GM23248 (cell line): Measurements from ENCODE around the gene LRRC49. TPM values are rescaled to one million over a fixed set of nuclear protein-coding genes. Genes with fewer than 3 reads are reported as not detected.

Experiments used
- DNase-seq: peaks from one replicate; pipeline ENCODE4 v3.0.0-alpha.2; 2015
- H2AFZ ChIP-seq: fragments of 200-600 bp; sonication (generic); 2 replicates; pipeline ENCODE4 v1.6.1; 2016; ENCODE audit warnings: antibody characterized with exemption
- H3F3A ChIP-seq: fragments of 200-600 bp; sonication (generic); 2 replicates; pipeline ENCODE4 v1.6.1; 2016; ENCODE audit warnings: mild to moderate bottlenecking, antibody characterized with exemption, mixed run types; ENCODE audit not compliant: insufficient read depth
- H3K27ac ChIP-seq: fragments of 200-600 bp; sonication (generic); 2 replicates; pipeline ENCODE4 v1.5.1; 2016; ENCODE audit warnings: mild to moderate bottlenecking
- H3K27me3 ChIP-seq: fragments of 200-600 bp; sonication (generic); replicated peaks from 2 replicates; pipeline ENCODE4 v1.6.1; 2016; ENCODE audit warnings: mild to moderate bottlenecking; ENCODE audit not compliant: insufficient read depth
- H3K36me3 ChIP-seq: fragments of 200-600 bp; sonication (generic); 2 replicates; pipeline ENCODE4 v1.6.1; 2016; ENCODE audit warnings: low read depth, mild to moderate bottlenecking
- H3K4me1 ChIP-seq: fragments of 200-600 bp; sonication (generic); 2 replicates; pipeline ENCODE4 v1.6.1; 2016; ENCODE audit warnings: mild to moderate bottlenecking; ENCODE audit not compliant: insufficient read depth
- H3K4me2 ChIP-seq: fragments of 200-600 bp; sonication (generic); one replicate; pipeline ENCODE4 v1.6.1; 2016; ENCODE audit warnings: mild to moderate bottlenecking; ENCODE audit not compliant: unreplicated experiment
- H3K4me3 ChIP-seq: fragments of 200-600 bp; sonication (generic); 2 replicates; pipeline ENCODE4 v1.5.1; 2016; ENCODE audit warnings: mild to moderate bottlenecking
- H3K79me2 ChIP-seq: fragments of 200-600 bp; sonication (generic); 2 replicates; pipeline ENCODE4 v1.6.1; 2016; ENCODE audit warnings: mild to moderate bottlenecking; ENCODE audit not compliant: insufficient read depth
- H3K9ac ChIP-seq: fragments of 200-600 bp; sonication (generic); 2 replicates; pipeline ENCODE4 v1.6.1; 2016; ENCODE audit warnings: mild to moderate bottlenecking
- H3K9me2 ChIP-seq: fragments of 200-600 bp; sonication (generic); 2 replicates; pipeline ENCODE4 v1.6.1; 2016; ENCODE audit warnings: mixed run types, mild to moderate bottlenecking, moderate library complexity; ENCODE audit not compliant: insufficient read depth
- H3K9me3 ChIP-seq: fragments of 200-600 bp; sonication (generic); one replicate; pipeline ENCODE4 v1.6.1; 2017; ENCODE audit warnings: low read depth
- H4K20me1 ChIP-seq: fragments of 200-600 bp; sonication (generic); 2 replicates; pipeline ENCODE4 v1.6.0; 2016; ENCODE audit not compliant: insufficient read depth
- EZH2 ChIP-seq: fragments of 200-600 bp; sonication (generic); IDR thresholded peaks from 2 replicates; pipeline ENCODE4 v1.6.1; 2018; ENCODE audit warnings: antibody characterized with exemption, mild to moderate bottlenecking; ENCODE audit not compliant: insufficient read depth, poor library complexity, severe bottlenecking
- EZH2phosphoT487 ChIP-seq: fragments of 200-600 bp; sonication (generic); IDR thresholded peaks from 2 replicates; pipeline ENCODE4 v1.6.1; 2018; ENCODE audit warnings: antibody characterized with exemption, moderate library complexity, mild to moderate bottlenecking, low read depth; ENCODE audit not compliant: insufficient read depth
- WGBS, 2 experiments: methylation state at CpG; one replicate each; pipeline ENCODE4 v1.1.6; 2015 to 2017; ENCODE audit warnings: low lambda C conversion rate in 2 of 2, low coverage in 1 of 2; ENCODE audit errors: missing lambda C conversion rate in 2 of 2; 5-methylcytosine and 5-hydroxymethylcytosine counted together
- in situ Hi-C: fragments of 300-500 bp; cut with MboI; formaldehyde crosslinking; loops from 2 replicates; pipeline ENCODE4 v1.15.0; 2020
- polyA plus RNA-seq: library from polyadenylated mRNA; unstranded; fragments of >200 nt; fragmentation: Nextera tagmentation; extraction: Ambion mirVana; gene quantifications from 2 replicates; pipeline ENCODE4 v1.2.1, GENCODE V29; 2016
- total RNA-seq: library from RNA; depleted of rRNA; stranded (reverse); fragments of >200 nt; shearing (Covaris generic); gene quantifications from 2 replicates; pipeline ENCODE4 v1.2.3, GENCODE V29; 2014

LRRC49 gene
- total and polyA plus RNA-seq, 2 experiments from 2014 or later, result 7.6 to 10.3 TPM

DNA sequence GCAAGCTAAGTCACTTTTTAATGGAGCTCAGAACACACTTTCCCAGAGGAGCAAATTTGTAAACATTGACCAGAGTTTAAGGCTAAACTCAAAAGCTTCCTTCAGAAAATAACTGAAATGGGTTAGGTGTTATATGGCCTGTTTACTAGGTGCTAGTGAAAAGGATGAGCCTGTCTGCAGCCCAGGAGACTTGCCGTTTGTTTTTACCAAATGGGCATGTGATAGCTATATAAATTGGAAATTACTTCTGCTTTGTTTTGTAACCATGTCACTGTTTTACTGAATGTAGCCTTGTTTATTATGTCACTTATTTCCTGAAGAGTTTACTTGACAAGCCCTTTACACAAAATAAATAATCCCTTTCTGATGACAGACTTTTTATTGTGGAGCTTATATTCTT, 113.3 kb downstream of the LRRC49 start:
- Histone ChIP-seq H3K4me2 (no peak overlapping the region), H3K27me3 (no peaks in the 10 kb centered on the region), H3K9me2 (no peaks in the 10 kb centered on the region), H3K4me1 (peaks cover 20% of the 10 kb centered on the region), H3K36me3 (no peaks in the 10 kb centered on the region), H3K9me3 (no peaks in the 10 kb centered on the region), H3K79me2 (no peaks in the 10 kb centered on the region), H2AFZ (no peak overlapping the region), H3K9ac (no peak overlapping the region), H3K4me3 (no peak overlapping the region), H4K20me1 (no peaks in the 10 kb centered on the region), H3K27ac (no peak overlapping the region), H3F3A (peaks cover 15% of the 10 kb centered on the region; the same call in 1 of the 2 replicates)
- WGBS, 2 experiments, result 100% methylated on average over 1 of the region's 1 CpG
- TF ChIP-seq EZH2phosphoT487 (no peak), EZH2 (no peak)
- in situ Hi-C loops, result loop anchor here (10.0 kb wide), 1 partner anchor 439 kb away; no protein-coding TSS in a partner anchor
- no peak for DNase-seq

DNA sequence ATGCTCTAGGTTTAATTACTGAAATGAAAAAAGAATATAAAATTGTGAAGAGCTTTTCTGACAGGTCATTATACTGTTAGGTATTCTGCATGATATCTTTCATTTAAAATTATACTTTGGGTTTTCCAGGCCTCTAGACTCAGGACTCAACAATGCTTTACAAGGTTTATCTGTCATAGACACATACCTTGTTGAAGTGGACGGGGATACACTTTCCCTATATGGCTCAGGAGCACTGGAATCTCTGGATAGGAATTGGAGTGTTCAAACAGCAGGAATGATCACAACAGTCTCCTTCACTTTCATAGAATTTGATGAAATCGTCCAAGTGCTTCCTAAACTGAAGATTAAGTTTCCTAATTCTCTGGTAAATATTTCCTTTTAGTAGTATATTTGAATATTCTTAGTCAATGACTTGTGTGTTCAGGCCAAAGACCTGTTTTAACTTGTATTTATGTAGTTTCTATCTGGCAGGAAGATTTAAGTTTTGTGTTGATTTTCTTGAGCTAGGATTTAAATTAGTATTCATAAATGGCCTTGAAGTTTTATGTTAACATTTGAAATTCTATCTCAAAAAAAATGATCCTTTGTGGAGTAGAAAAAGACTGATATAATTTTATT, 115.7 kb downstream of the LRRC49 start:
- H3K9me3 ChIP-seq, result no peaks in the 10 kb centered on the region
- no peaks in the 10 kb centered on the region for H3K36me3 ChIP-seq
- no peaks in the 10 kb centered on the region for H3K9me2 ChIP-seq
- H2AFZ ChIP-seq, result no peak overlapping the region; the same call in 1 of the 2 replicates
- H3K4me1 ChIP-seq, result peaks cover 18% of the 10 kb centered on the region
- H3K79me2 ChIP-seq, result no peaks in the 10 kb centered on the region
- in situ Hi-C loops, result loop anchor here (10.0 kb wide), 1 partner anchor 436 kb away; no protein-coding TSS in a partner anchor
- no peak overlapping the region for H3K4me3 ChIP-seq
- H3K27me3 ChIP-seq, result no peaks in the 10 kb centered on the region
- H3K27ac ChIP-seq, result no peak overlapping the region
- H3K4me2 ChIP-seq, result no peak overlapping the region
- no peak for DNase-seq
- peaks cover 6% of the 10 kb centered on the region; the same call in 1 of the 2 replicates for H3F3A ChIP-seq
- no peak for TF ChIP-seq EZH2
- no peak for TF ChIP-seq EZH2phosphoT487
- 58 to 77% methylated on average over 2 of the region's 2 CpGs for WGBS, 2 experiments
- H4K20me1 ChIP-seq, result no peaks in the 10 kb centered on the region
- H3K9ac ChIP-seq, result no peak overlapping the region

DNA sequence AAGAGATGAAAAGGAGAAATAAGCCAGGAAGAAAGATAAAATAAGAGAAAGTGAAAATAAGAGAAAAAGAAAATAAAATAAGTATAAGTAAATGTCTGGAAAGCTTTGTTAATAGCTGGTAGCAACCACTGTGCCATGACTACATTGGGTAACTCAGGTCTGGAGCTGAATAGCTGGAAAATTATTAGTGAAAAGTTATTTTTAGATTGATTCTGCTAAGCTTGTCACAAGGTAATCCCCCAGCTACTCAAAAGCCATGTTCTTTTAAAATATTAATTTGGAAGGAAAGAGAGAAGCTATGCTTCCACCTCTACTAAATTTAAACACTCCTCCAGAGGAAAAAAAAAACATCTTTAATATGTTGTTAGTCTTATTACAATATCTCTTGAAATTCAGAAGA, 117.8 kb downstream of the LRRC49 start:
- Histone ChIP-seq H3K9me2 (no peaks in the 10 kb centered on the region), H3K36me3 (no peaks in the 10 kb centered on the region), H3K4me3 (no peak overlapping the region), H3K27ac (no peak overlapping the region), H3F3A (no peaks in the 10 kb centered on the region), H3K79me2 (no peaks in the 10 kb centered on the region), H2AFZ (no peak overlapping the region), H3K9me3 (no peaks in the 10 kb centered on the region), H3K9ac (no peak overlapping the region), H3K4me1 (peaks cover 13% of the 10 kb centered on the region), H4K20me1 (no peaks in the 10 kb centered on the region), H3K4me2 (no peak overlapping the region), H3K27me3 (no peaks in the 10 kb centered on the region)
- DNase-seq, result no peak
- no peak for TF ChIP-seq EZH2phosphoT487
- no peak for TF ChIP-seq EZH2
- in situ Hi-C loops, result no loop called here

DNA sequence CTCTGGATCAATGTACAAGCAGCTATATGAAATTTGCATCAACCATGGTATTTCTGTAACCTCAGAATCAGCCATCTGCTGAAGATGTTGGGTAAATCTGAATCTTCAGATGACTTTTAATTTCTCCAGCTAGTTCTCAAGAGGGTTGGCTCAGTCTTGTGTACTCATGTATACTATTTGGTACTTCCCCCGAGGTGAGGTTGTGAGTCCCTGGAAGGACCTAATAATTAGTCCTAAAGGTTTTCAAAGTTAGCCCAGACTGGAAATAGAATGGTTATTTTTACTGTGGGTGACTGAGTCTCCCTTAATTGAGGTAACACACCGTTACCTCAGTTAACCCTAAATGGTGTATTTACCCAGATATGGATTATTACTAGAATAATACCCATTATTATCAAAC, 118.4 kb downstream of the LRRC49 start:
- no peaks in the 10 kb centered on the region for H3K9me3 ChIP-seq
- no peak overlapping the region for H3K4me3 ChIP-seq
- H3K9ac ChIP-seq, result 0 out of 2 replicates have a peak overlapping the region, but pooled peaks have one; percentile 7
- no peak overlapping the region for H2AFZ ChIP-seq
- no peaks in the 10 kb centered on the region for H3K36me3 ChIP-seq
- H4K20me1 ChIP-seq, result no peaks in the 10 kb centered on the region
- no peaks in the 10 kb centered on the region for H3K27me3 ChIP-seq
- peaks cover 13% of the 10 kb centered on the region for H3K4me1 ChIP-seq
- no peak overlapping the region for H3K27ac ChIP-seq
- no peaks in the 10 kb centered on the region for H3K79me2 ChIP-seq
- H3K9me2 ChIP-seq, result no peaks in the 10 kb centered on the region
- H3K4me2 ChIP-seq, result no peak overlapping the region
- 47 to 53% methylated on average over 2 of the region's 2 CpGs for WGBS, 2 experiments
- no peaks in the 10 kb centered on the region for H3F3A ChIP-seq
- in situ Hi-C loops, result no loop called here
- TF ChIP-seq EZH2phosphoT487, result no peak
- no peak for TF ChIP-seq EZH2
- DNase-seq, result no peak
